ENCODE measurements around the gene HYI. TPM values are rescaled to one million over a fixed set of nuclear protein-coding genes. Genes with fewer than 3 reads are reported as not detected.
"Not testable (repeated sequence)": the region's sequence is repeated elsewhere in the genome, so short reads cannot be mapped to it uniquely, and the experiment has no call there.

The HYI gene
- total and polyA plus RNA-seq, 7 donors = 7.4 to 21.4 (median 12.2) TPM

DNA sequence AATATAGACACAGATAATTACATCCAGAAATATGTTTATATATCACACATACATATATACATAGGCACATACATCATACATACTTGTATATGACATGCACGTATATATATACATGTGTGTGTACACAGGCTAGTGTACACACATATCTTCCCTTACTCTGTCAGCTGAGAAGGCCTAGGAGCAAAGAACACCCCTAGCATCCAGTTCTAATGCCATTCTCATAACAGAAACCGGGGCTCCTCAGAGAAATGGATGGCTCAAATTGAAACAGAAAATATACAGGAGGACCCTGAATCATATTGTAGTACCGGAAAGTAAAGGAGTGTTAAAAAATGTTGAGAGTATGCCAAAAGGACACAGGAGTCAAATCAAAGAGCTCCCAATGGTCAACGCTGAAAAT lies 19.7 kb upstream of the HYI start:
- no peak for ATAC-seq
- Histone ChIP-seq H3K4me3 (no peak overlapping the region), H3K9me3 (no peaks in the 10 kb centered on the region), H3K27ac (no peak overlapping the region), H3K27me3 (ENCODE audit: insufficient read depth in 3 of 3, low read length in 2 of 3) (no peaks in the 10 kb centered on the region), H3K36me3 (ENCODE audit: insufficient read depth in 1 of 2, low read depth in 1 of 2) (no peaks in the 10 kb centered on the region), H3K4me1 (no peaks in the 10 kb centered on the region)
- intact Hi-C loops (cut with DNase I) = no loop called here
- WGBS, 3 donors = 85 to 91% (median 87%) methylated on average over 4 of the region's 4 CpGs
- no peak for DNase-seq
- TF ChIP-seq, protein P1, sequence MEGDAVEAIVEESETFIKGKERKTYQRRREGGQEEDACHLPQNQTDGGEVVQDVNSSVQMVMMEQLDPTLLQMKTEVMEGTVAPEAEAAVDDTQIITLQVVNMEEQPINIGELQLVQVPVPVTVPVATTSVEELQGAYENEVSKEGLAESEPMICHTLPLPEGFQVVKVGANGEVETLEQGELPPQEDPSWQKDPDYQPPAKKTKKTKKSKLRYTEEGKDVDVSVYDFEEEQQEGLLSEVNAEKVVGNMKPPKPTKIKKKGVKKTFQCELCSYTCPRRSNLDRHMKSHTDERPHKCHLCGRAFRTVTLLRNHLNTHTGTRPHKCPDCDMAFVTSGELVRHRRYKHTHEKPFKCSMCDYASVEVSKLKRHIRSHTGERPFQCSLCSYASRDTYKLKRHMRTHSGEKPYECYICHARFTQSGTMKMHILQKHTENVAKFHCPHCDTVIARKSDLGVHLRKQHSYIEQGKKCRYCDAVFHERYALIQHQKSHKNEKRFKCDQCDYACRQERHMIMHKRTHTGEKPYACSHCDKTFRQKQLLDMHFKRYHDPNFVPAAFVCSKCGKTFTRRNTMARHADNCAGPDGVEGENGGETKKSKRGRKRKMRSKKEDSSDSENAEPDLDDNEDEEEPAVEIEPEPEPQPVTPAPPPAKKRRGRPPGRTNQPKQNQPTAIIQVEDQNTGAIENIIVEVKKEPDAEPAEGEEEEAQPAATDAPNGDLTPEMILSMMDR (IDR thresholded peaks at IDR 0.05) = no peak

DNA sequence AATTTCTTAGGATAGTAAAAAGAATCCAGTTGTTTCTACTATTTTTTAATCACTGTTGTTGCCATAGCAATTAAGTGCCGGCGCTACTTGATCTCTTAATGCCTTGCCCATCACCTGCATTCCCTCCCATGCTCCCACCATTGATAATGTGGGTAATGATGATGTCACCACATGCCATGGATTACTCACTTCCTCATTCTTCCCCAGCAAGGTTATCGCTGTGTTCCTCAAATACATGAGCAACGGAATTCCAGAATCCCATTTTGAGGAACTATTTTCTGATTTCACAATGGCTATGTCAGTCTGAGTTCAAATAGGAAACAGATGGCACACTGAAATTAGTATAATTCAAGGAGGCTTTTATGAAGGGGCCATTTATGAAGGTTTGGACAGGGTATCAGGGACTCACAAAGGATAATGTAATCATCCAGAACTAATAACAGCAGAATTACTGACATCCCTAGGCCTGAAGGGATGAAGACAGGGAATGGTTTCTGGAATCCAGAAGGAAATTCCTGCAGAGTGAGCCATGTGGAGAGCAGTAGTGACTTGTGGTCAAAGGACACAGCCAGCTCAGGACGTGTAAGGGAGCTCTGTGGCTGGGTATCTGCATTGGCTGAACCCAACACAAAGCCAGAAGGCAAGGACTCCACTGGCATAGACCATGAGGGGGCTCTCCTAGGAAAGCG lies 18.9 kb upstream of the HYI start:
- intact Hi-C loops (cut with DNase I); DNase-seq; H3K4me1 ChIP-seq; H3K4me3 ChIP-seq; H3K27ac ChIP-seq; H3K9me3 ChIP-seq; ATAC-seq; H3K27me3 ChIP-seq (ENCODE audit: insufficient read depth in 3 of 3, low read length in 2 of 3); H3K36me3 ChIP-seq (ENCODE audit: insufficient read depth in 1 of 2, low read depth in 1 of 2): not testable (repeated sequence)
- WGBS, 3 donors = 42 to 48% (median 46%) methylated on average over 5 of the region's 6 CpGs

DNA sequence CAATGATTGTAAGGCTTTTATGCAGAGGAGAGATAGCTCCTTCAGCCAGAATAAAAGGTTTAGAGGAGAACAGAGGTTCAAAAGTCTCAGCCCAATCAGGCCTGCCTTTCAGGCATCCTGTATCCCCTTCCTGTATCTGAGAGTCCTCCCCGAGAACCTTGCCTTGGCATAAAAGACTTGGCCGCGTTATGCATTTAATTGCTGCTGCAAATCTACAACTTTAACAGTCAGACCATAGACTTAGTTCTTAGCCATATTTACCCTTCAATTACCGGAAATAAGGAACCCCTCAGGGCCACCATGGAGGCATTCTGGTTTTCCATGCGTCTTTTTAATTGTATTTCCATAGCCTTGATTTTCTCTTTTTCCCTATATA lies 18.3 kb upstream of the HYI start:
- Histone ChIP-seq H3K27ac (no peak overlapping the region), H3K4me3 (no peak overlapping the region), H3K9me3 (no peaks in the 10 kb centered on the region), H3K27me3 (ENCODE audit: insufficient read depth in 3 of 3, low read length in 2 of 3) (no peaks in the 10 kb centered on the region), H3K36me3 (ENCODE audit: insufficient read depth in 1 of 2, low read depth in 1 of 2) (no peaks in the 10 kb centered on the region), H3K4me1 (no peaks in the 10 kb centered on the region)
- TF ChIP-seq, protein P1 (IDR thresholded peaks at IDR 0.05) = no peak
- ATAC-seq = no peak
- intact Hi-C loops (cut with DNase I) = no loop called here
- no peak for DNase-seq
- WGBS, 3 donors = 75 to 78% (median 77%) methylated on average over 5 of the region's 5 CpGs

DNA sequence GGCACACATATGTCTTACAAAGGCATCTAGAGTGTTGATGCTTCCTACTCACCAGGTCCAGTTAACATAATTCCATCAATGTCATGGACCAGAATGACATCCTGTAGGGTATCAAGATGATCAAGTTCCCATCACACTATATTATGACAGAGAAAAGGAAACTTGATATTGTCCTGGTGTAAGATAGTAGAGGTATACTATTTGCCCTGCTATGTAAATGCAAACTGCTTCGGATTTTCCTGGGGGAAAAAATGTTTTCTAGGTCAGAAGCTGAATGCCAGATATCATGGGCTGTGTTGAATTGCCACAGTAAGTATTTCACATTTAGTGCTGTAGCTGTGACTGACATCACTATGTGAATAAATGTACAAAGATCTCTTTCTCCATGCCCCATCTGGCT lies 16.2 kb upstream of the HYI start:
- intact Hi-C loops (cut with DNase I) = no loop called here
- ATAC-seq (no peak), DNase-seq (no peak)
- H3K4me3 ChIP-seq = no peak overlapping the region
- no peak overlapping the region for H3K27ac ChIP-seq
- H3K36me3 ChIP-seq (ENCODE audit: insufficient read depth in 1 of 2, low read depth in 1 of 2) = no peaks in the 10 kb centered on the region
- TF ChIP-seq, protein P1 (IDR thresholded peaks at IDR 0.05) = no peak
- no peaks in the 10 kb centered on the region for H3K9me3 ChIP-seq
- H3K4me1 ChIP-seq = no peaks in the 10 kb centered on the region
- WGBS, 3 donors = 58 to 79% (median 70%) methylated on average over 1 of the region's 1 CpG
- no peaks in the 10 kb centered on the region for H3K27me3 ChIP-seq (ENCODE audit: insufficient read depth in 3 of 3, low read length in 2 of 3)

DNA sequence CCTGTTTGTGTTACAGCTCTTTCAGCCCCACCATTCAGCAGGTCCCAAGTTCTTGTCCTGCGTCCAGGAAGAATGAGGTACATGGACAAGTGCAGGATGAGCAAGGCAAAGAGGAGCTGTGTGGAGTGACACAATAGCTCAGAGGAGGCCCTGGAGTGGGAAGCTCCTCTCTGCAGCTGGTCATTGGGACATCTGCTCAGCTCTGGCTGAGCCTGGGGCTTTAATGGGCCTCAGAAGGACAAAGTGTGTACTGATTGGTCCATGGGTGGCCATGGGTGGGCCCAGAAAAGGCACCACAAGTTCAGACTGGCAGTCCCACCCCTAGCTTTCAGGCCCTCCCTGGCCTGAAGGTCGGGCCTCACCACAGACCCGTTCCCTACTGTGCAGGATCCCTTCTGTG lies 14.7 kb upstream of the HYI start:
- H3K36me3 ChIP-seq (ENCODE audit: insufficient read depth in 1 of 2, low read depth in 1 of 2) = no peaks in the 10 kb centered on the region
- 78 to 89% (median 79%) methylated on average over 3 of the region's 3 CpGs for WGBS, 3 donors
- no peaks in the 10 kb centered on the region for H3K4me1 ChIP-seq
- TF ChIP-seq, protein P1 (IDR thresholded peaks at IDR 0.05) = no peak
- no peaks in the 10 kb centered on the region for H3K9me3 ChIP-seq
- H3K27ac ChIP-seq = no peak overlapping the region
- ATAC-seq = no peak
- DNase-seq = no peak
- intact Hi-C loops (cut with DNase I) = no loop called here
- H3K4me3 ChIP-seq = no peak overlapping the region
- no peaks in the 10 kb centered on the region for H3K27me3 ChIP-seq (ENCODE audit: insufficient read depth in 3 of 3, low read length in 2 of 3)
